Fibroblast of lung (primary cell): ENCODE measurements around the gene ZNF423. TPM values are rescaled to one million over a fixed set of nuclear protein-coding genes. Genes with fewer than 3 reads are reported as not detected.

Source experiments
- DNase-seq, 2 donors: peaks; one replicate each; pipeline versions ENCODE4 v3.0.0 to v3.0.0-alpha.2; 2010; ENCODE audit warnings: low read depth in 2 of 2
- H2AFZ ChIP-seq: 2 replicates; pipeline ENCODE4 v1.5.1; 2012; ENCODE audit warnings: low read length, control low read depth, inconsistent platforms
- H3K27ac ChIP-seq: 2 replicates; pipeline ENCODE4 v1.5.1; 2011; ENCODE audit warnings: low read length, control low read depth; ENCODE audit not compliant: insufficient read depth
- H3K27me3 ChIP-seq: 2 replicates; pipeline ENCODE4 v1.5.1; 2011; ENCODE audit warnings: mild to moderate bottlenecking, low read length; ENCODE audit not compliant: control insufficient read depth, insufficient read depth
- H3K36me3 ChIP-seq: 2 replicates; pipeline ENCODE4 v1.5.1; 2011; ENCODE audit warnings: low read length; ENCODE audit not compliant: control insufficient read depth, insufficient read depth
- H3K4me1 ChIP-seq: 2 replicates; pipeline ENCODE4 v1.5.1; 2011; ENCODE audit warnings: low read length; ENCODE audit not compliant: control insufficient read depth, insufficient read depth; ENCODE audit errors: extremely low read depth
- H3K4me2 ChIP-seq: 2 replicates; pipeline ENCODE4 v1.5.1; 2011; ENCODE audit warnings: low read length, control low read depth; ENCODE audit not compliant: insufficient read depth; ENCODE audit errors: extremely low read depth
- H3K4me3 ChIP-seq, 4 experiments: fragments of 200-600 bp in 1 of 4; sonication (generic) in 1 of 4; replicated peaks in 1 of 4; 2 replicates each; pipeline ENCODE4 v1.5.1; 2011 to 2016; ENCODE audit warnings: low read length in 4 of 4, low read depth in 3 of 4, mild to moderate bottlenecking in 3 of 4, control low read depth in 2 of 4, inconsistent platforms in 1 of 4, mixed read lengths in 1 of 4; ENCODE audit not compliant: insufficient read depth in 1 of 4; ENCODE audit errors: control extremely low read depth in 1 of 4
- H3K79me2 ChIP-seq: 2 replicates; pipeline ENCODE4 v1.5.1; 2012; ENCODE audit warnings: mild to moderate bottlenecking, low read length, inconsistent platforms; ENCODE audit not compliant: control insufficient read depth, insufficient read depth
- H3K9ac ChIP-seq: 2 replicates; pipeline ENCODE4 v1.5.1; 2011; ENCODE audit warnings: mild to moderate bottlenecking, low read length, control low read depth; ENCODE audit not compliant: insufficient read depth
- H3K9me3 ChIP-seq: 2 replicates; pipeline ENCODE4 v1.5.1; 2012; ENCODE audit warnings: low read depth, low read length; ENCODE audit not compliant: control insufficient read depth, insufficient read depth
- H4K20me1 ChIP-seq: 2 replicates; pipeline ENCODE4 v1.5.1; 2011; ENCODE audit warnings: low read length; ENCODE audit not compliant: control insufficient read depth, insufficient read depth; ENCODE audit errors: extremely low read depth
- EZH2 ChIP-seq: IDR thresholded peaks from 2 replicates; pipeline ENCODE4 v1.5.1; 2012; ENCODE audit warnings: low read length, control low read depth, mild to moderate bottlenecking; ENCODE audit errors: missing control alignments
- polyA plus RNA-seq, 2 donors: library from polyadenylated mRNA; depleted of rRNA in 1 of 2; stranded (reverse) in 1 of 2; unstranded in 1 of 2; fragments of >200 nt; gene quantifications; 2 replicates each; pipeline ENCODE4 v1.2.1, GENCODE V29; 2011 to 2012; ENCODE audit warnings: missing spikeins in 1 of 2
- total RNA-seq: library from RNA; depleted of rRNA; stranded (reverse); fragments of >200 nt; gene quantifications from 2 replicates; pipeline ENCODE4 v1.2.1, GENCODE V29; 2014
- TF ChIP-seq, protein P1 (sequence below), 2 donors: IDR thresholded peaks in 1 of 2; conservative IDR thresholded peaks in 1 of 2; 1 replicate in 1 of 2; 2 replicates in 1 of 2; pipeline ENCODE4 v1.5.1; 2011 to 2012; ENCODE audit warnings: low read length in 2 of 2, control low read depth in 1 of 2, inconsistent platforms in 1 of 2, low read depth in 1 of 2, mild to moderate bottlenecking in 1 of 2

ZNF423 gene
- total and polyA plus RNA-seq, 2 donors (not counting 1 experiment from before 2014, with no cell fraction given), result 0.07 to 0.17 TPM

DNA sequence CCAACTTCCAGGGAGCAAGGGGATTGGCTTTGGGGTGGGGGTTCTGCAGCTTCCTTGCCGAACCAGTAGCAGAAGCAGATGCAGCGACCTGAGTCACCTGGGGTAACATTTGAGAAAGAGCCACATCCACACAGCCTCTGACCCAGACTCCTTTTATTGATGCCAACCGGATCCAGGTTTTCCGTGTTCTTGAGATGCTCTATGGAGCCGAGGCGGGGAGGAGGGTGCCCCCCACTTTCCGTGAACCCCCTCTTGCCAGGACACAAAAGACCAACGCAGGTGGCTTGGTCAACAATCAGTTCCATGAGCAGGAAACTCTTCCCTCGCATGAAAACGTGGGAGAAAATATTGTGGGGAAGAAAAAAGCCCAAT, 356.5 kb downstream of the ZNF423 start:
- Histone ChIP-seq H3K9me3 (no peaks in the 10 kb centered on the region), H3K4me3 (no peak overlapping the region), H3K9ac (no peak overlapping the region), H2AFZ (no peak overlapping the region), H3K27me3 (no peaks in the 10 kb centered on the region), H4K20me1 (no peaks in the 10 kb centered on the region), H3K36me3 (no peaks in the 10 kb centered on the region), H3K27ac (no peak overlapping the region), H3K4me2 (no peak overlapping the region), H3K79me2 (no peaks in the 10 kb centered on the region), H3K4me1 (no peaks in the 10 kb centered on the region)
- TF ChIP-seq EZH2, result no peak
- TF ChIP-seq, protein P1, sequence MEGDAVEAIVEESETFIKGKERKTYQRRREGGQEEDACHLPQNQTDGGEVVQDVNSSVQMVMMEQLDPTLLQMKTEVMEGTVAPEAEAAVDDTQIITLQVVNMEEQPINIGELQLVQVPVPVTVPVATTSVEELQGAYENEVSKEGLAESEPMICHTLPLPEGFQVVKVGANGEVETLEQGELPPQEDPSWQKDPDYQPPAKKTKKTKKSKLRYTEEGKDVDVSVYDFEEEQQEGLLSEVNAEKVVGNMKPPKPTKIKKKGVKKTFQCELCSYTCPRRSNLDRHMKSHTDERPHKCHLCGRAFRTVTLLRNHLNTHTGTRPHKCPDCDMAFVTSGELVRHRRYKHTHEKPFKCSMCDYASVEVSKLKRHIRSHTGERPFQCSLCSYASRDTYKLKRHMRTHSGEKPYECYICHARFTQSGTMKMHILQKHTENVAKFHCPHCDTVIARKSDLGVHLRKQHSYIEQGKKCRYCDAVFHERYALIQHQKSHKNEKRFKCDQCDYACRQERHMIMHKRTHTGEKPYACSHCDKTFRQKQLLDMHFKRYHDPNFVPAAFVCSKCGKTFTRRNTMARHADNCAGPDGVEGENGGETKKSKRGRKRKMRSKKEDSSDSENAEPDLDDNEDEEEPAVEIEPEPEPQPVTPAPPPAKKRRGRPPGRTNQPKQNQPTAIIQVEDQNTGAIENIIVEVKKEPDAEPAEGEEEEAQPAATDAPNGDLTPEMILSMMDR (conservative IDR thresholded peaks at IDR 0.05 in 1 of 2, IDR thresholded peaks at IDR 0.05 in 1 of 2; ENCODE audit: low read depth in 1 of 2, low read length in 2 of 2), result no peak
- no peak for DNase-seq

DNA sequence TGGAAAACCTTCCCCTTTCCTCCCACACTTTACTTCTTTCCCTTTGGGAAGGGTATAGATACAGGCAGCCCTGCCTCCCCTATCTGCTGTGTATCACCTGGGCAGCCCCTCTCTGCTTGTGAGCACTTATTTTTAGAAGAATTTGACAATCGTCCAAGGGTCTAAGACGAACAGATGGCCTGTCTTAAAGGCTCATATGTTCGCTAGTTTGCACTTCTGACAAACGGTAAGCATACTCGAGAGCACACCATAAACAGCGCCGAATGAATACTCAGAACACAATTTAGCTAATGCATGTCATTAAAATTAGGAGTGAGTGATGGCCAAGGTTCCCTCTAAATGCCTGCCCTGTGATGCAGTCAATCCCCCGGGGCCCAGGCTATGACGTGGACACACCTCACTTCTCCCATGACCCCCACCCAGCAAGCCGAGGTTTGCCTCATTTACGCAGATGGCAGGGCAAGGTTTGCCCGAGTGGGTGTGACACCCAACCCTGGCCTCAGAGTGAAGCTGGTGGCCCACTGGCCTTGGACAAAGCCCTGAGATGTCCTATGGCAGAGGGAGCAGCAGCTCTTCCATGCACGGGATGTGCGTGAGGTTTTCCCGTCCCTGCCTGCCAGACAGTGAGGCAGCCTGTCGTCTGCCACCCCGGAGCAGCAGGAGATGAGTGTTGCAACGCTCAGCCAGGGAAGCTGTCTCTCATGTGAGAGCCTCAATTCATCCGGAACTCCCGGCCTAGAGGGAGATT, 357.1 kb downstream of the ZNF423 start:
- H3K9ac ChIP-seq, result no peak overlapping the region
- H3K4me3 ChIP-seq, result no peak overlapping the region
- H3K27me3 ChIP-seq, result no peaks in the 10 kb centered on the region
- DNase-seq, result no peak
- no peak overlapping the region for H3K4me2 ChIP-seq
- H3K4me1 ChIP-seq, result no peaks in the 10 kb centered on the region
- no peaks in the 10 kb centered on the region for H3K79me2 ChIP-seq
- H3K27ac ChIP-seq, result no peak overlapping the region
- H3K36me3 ChIP-seq, result no peaks in the 10 kb centered on the region
- no peak for TF ChIP-seq EZH2
- TF ChIP-seq, protein P1 (conservative IDR thresholded peaks at IDR 0.05 in 1 of 2, IDR thresholded peaks at IDR 0.05 in 1 of 2; ENCODE audit: low read depth in 1 of 2, low read length in 2 of 2), result no peak
- H3K9me3 ChIP-seq, result no peaks in the 10 kb centered on the region
- no peak overlapping the region for H2AFZ ChIP-seq
- H4K20me1 ChIP-seq, result no peaks in the 10 kb centered on the region

DNA sequence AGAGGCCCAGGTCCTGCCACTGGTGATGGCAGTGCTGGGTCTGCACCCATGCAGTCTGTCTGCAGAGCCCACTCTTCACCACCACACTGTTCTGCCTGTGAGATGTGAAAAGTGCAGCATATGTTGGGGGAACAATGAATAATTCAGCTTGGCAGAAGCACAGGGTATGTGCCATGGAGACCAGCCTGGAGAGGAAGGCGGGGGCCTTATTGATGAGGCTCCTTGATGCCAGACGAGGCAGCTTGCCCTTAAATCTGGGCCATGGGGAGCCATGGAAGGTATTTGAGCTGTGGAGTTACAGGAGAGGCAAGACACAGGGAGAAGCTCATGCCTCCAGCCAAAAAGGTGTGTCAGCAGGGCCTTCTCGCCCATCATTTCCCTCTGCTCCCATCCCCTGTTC, 357.6 kb downstream of the ZNF423 start:
- no peaks in the 10 kb centered on the region for H3K4me1 ChIP-seq
- H3K4me2 ChIP-seq, result no peak overlapping the region
- H3K4me3 ChIP-seq, result no peak overlapping the region
- H3K27me3 ChIP-seq, result no peaks in the 10 kb centered on the region
- H2AFZ ChIP-seq, result no peak overlapping the region
- TF ChIP-seq EZH2, result no peak
- TF ChIP-seq, protein P1 (conservative IDR thresholded peaks at IDR 0.05 in 1 of 2, IDR thresholded peaks at IDR 0.05 in 1 of 2; ENCODE audit: low read depth in 1 of 2, low read length in 2 of 2), result no peak
- no peaks in the 10 kb centered on the region for H3K79me2 ChIP-seq
- no peaks in the 10 kb centered on the region for H3K9me3 ChIP-seq
- no peak overlapping the region for H3K9ac ChIP-seq
- no peak for DNase-seq
- no peaks in the 10 kb centered on the region for H3K36me3 ChIP-seq
- no peak overlapping the region for H3K27ac ChIP-seq
- H4K20me1 ChIP-seq, result no peaks in the 10 kb centered on the region
